GM18858 (cell line): ENCODE measurements around the gene PMVK.
A peak's percentile ranks its signal among the peaks of the same experiment; 100 is the strongest.
"Not testable (repeated sequence)": the region's sequence is repeated elsewhere in the genome, so short reads cannot be mapped to it uniquely, and the experiment has no call there.

Experiments
- ATAC-seq: cut with Tn5 transposase; IDR thresholded peaks from one replicate; pipeline ENCODE4 v1.9.1; 2021; ENCODE audit not compliant: unreplicated experiment

The PMVK gene

GRCh38 chr1:154936555-154937084 lies at the start of gene PMVK:
Gene PMVK, minus strand, starts transcription at chr1:154936719. Its CDS starts 34 bp downstream, at chr1:154936685.
- ATAC-seq = peak; percentile 41

DNA sequence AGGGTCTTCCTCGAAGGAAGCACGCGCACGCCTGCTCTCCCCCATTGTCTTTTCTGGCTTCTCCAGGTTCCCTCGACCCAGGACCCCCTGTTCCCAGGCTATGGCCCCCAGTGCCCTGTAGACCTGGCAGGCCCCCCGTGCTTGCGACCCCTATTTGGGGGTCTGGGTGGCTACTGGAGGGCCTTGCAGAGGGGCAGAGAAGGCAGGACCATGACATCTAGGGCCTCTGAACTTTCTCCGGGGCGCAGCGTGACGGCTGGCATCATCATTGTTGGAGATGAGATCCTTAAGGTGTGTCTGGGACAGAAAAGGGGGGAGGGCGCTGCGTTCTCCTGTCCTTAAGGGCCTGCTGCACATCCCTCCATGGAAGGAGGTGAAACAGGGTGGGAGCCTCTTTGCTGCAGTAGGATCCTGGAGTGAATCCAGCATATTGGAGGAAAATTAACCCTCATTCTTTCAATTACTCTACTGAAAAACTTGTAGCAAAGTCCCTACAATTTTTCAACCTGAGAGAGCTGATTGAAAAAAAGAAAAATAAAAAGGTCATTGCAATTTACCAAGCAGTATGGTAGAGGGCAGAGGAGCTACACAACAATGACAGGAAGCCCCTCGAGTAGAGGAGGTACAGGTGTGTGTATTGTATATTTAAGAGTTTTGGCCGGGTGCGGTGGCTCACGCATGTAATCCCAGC lies 47.4 kb upstream of the PMVK start:
- ATAC-seq = no peak

- ATAC-seq = peak; percentile 95
Observed at GRCh38 chr1:154982897-154983648, 46.6 kb upstream of the PMVK start, which contains the start of gene FLAD1. Gene FLAD1, plus strand, starts transcription at chr1:154983344. Its CDS starts 351 bp downstream, at chr1:154983695.

GRCh38 chr1:154982341-154982740 lies 45.8 kb upstream of the PMVK start:
- ATAC-seq = no peak

GRCh38 chr1:154978360-154978759 lies 41.8 kb upstream of the PMVK start:
- ATAC-seq = no peak

DNA sequence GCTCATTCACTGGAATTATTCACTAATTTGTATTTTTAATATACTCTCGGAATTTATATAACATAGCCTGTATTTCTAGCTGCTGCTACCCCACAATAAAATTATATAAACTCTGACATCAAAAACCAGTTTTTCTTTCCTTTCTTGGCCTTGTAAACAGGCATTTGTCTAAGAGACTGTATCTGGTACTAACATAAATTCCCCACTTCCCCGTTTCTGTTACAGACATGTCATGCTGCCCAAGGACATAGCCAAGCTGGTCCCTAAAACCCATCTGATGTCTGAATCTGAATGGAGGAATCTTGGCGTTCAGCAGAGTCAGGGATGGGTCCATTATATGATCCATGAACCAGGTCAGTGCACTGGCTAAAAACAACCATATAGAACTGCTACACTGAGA lies 41.2 kb upstream of the PMVK start:
- not testable (repeated sequence) for ATAC-seq

GRCh38 chr1:154975409-154976059 lies 39.0 kb upstream of the PMVK start:
- no peak for ATAC-seq

DNA sequence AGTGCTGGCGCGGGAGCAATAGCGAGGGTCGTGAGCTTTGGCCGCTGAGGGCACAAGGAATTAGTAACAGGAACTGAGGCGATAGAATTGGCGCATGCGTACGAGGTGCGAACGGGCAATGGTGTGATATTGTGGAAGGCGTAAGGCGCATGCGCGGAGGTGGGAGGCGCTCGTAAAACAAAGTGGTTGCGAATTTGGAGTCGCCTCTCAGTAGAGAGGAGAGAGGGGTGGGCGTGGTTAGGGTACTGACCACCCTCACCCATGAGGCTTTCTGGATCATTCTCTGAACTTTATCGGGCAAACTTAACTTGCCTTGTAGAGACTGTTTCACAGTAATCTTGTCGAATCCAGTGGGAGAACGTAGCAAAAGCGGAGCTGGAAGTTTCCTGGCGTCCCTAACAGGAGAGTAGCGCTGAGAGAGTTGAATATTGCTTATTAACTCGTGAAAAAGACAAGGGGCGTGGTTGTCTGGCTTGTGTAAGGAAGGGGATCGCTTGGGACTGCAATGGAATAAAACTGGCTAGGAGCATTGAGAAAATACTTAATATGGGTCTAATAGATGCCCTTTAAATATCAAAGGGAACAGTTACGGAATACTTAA lies 38.4 kb upstream of the PMVK start:
- ATAC-seq = peak; percentile 26

DNA sequence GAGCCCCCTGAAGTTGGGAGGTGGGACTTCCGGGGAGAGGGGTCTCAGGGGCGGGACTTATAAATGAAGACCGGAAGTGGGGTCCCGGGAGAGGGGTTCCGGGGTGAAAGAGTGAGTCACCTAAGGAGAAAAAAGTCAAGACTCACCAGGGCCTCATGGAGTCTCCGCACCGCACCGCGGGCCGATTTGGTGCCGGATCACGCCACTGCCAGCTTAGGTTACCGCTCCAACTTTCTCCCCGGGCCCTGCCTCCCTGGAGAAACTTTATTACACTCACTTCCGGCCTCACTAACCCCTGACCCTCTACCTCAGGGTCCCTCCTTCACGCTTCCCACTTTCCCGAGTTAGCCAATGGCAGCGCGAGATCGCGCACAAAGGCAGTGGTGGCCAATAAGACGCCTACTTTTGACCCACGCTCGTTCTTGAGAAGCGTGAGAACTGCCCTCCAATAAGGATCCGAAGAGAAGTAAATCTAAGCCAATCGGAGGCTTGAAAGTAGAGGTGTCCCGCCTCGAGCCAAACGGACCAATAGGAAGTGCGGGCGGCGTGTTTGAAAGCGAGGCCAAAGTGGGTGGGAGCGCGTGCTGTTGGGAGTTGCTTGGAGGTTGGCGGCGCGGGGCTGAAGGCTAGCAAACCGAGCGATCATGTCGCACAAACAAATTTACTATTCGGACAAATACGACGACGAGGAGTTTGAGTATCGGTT lies 37.7 kb upstream of the PMVK start, which contains the start of gene CKS1B:
TSS of gene CKS1B (plus strand) at position 580 of the 706 bp plus-strand sequence. CDS start at position 645, 65 bp downstream.
- ATAC-seq = peak; percentile 74

- no peak for ATAC-seq
Observed at GRCh38 chr1:154973344-154974101, 37.0 kb upstream of the PMVK start.

DNA sequence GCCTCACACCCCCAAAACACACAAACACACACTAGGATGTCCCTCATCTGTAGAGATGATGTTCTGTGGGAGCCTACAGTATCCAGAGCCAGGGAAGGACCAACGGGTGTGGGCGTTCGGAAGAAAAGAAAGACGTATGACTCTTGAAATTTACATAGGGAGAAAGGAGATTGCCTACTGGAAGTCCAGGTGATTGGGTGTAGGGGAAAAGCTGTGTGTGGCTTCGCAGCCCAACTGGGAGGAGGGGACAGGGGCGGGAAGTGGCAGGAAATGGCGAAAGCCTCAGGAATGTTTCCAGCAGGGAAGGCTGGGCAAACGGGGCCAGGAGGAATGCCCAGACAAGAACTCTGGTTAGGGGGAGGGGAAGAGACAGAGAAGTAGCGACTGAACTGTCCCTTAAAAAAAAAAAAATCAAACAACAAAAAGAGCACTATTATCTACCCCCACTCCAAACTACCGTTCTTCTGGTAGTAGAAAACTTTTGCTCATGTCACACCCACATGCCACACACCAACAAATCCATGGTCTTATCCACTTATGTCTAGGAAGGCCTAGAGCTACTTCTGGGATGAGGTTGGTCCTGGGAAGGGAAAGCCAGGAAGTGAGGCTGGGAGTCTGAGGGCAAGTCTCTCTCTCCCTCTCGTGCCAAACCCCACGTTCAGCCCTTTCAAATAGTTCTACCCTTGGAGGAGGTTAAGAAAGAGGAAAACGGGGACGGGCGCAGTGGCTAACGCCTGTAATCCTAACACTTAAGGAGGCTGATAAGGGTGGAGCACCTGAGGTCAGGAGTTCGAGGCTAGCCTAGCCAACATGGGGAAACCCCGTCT lies 36.2 kb upstream of the PMVK start:
- no peak for ATAC-seq

DNA sequence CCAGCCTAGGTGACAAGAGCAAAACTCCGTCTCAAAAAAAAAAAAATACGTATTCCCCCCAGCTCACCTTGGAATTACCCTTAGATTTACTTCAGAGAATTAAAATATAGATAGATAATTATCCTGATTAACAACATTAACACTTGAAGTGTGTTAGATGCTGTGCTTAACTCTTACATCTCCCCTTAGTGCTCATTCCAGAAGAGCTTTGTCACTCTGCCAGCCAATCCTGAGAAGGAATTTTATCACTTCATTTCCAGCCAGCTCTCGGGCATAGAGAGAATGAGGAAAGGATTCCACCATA lies 35.6 kb upstream of the PMVK start:
- no peak for ATAC-seq

GRCh38 chr1:154971341-154971998 lies 35.0 kb upstream of the PMVK start:
- ATAC-seq = no peak

GRCh38 chr1:154970631-154971340 lies 34.3 kb upstream of the PMVK start, which contains the start of gene SHC1:
Gene SHC1, minus strand, starts transcription at chr1:154970747. Its CDS starts 221 bp downstream, at chr1:154970526.
- no peak for ATAC-seq

GRCh38 chr1:154969860-154970452 lies 33.4 kb upstream of the PMVK start:
- ATAC-seq = no peak

- no peak for ATAC-seq
Observed at GRCh38 chr1:154969246-154969645, 32.7 kb upstream of the PMVK start.

DNA sequence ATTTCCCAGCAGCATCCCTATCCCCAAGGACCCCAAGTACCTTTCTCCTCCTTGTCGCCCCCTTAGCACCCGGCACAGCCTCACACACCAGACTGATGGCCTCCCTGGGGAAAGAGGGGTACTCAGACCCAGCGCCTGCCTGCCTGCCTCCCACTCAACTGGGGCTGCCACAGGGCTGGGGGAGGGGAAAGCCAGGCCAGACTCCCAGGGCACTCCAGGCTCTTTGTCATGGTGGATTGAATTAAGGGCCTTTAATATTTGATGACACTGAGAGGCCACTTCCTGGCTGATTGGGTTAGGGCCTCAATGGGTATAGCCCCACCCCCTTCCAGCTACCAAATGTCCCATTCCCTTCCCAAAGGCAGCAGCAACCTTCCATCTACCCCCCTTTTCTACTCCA lies 32.2 kb upstream of the PMVK start:
- ATAC-seq = no peak
